ENCODE measurements around the gene SLC44A2.

DNA sequence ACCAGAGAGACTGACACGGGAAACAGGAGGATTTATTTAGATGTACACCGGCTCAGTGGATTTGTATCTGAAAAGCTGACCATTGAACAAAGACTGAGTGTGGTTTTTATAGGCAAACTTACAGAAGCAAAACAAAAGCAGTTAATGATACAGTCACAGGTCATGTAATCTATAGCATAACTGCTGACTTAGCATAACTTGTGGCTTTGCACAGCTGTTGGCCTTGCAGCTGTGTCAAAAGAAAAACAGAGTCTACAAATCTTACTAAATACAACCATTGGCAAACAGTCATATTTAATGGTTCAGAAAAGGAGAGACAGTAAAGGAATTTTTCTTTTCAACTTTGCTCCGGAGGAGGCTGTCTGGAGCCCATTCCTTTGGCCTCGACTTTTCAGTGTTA is 26.5 kb downstream of the SLC44A2 start:
- TF ChIP-seq, protein P1, sequence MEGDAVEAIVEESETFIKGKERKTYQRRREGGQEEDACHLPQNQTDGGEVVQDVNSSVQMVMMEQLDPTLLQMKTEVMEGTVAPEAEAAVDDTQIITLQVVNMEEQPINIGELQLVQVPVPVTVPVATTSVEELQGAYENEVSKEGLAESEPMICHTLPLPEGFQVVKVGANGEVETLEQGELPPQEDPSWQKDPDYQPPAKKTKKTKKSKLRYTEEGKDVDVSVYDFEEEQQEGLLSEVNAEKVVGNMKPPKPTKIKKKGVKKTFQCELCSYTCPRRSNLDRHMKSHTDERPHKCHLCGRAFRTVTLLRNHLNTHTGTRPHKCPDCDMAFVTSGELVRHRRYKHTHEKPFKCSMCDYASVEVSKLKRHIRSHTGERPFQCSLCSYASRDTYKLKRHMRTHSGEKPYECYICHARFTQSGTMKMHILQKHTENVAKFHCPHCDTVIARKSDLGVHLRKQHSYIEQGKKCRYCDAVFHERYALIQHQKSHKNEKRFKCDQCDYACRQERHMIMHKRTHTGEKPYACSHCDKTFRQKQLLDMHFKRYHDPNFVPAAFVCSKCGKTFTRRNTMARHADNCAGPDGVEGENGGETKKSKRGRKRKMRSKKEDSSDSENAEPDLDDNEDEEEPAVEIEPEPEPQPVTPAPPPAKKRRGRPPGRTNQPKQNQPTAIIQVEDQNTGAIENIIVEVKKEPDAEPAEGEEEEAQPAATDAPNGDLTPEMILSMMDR (conservative IDR thresholded peaks at IDR 0.05), result no peak
- TF ChIP-seq ZFX (IDR thresholded peaks at IDR 0.05), result no peak

Data from C4-2B (cell line).